Measurements from ENCODE around the gene CHAF1A.

CHAF1A gene

GRCh38 chr19:4413588-4413987 lies 11.1 kb downstream of the CHAF1A start:
- DNase-seq: no peak

GRCh38 chr19:4414144-4414799 lies 11.8 kb downstream of the CHAF1A start:
- DNase-seq: no peak

- no peak for DNase-seq
Measured at GRCh38 chr19:4414800-4415321, 12.4 kb downstream of the CHAF1A start.

GRCh38 chr19:4415352-4415751 lies 12.9 kb downstream of the CHAF1A start:
- no peak for DNase-seq

GRCh38 chr19:4416268-4416667 lies 13.8 kb downstream of the CHAF1A start:
- DNase-seq: no peak

- no peak for DNase-seq
Measured at GRCh38 chr19:4423416-4424126, 21.1 kb downstream of the CHAF1A start.

GRCh38 chr19:4425537-4425936 lies 23.1 kb downstream of the CHAF1A start:
- DNase-seq: no peak

GRCh38 chr19:4428326-4428975 lies 26.0 kb downstream of the CHAF1A start:
- no peak for DNase-seq

- DNase-seq: no peak
Measured at GRCh38 chr19:4429256-4429655, 26.8 kb downstream of the CHAF1A start.

- no peak for DNase-seq
Measured at GRCh38 chr19:4429771-4430171, 27.3 kb downstream of the CHAF1A start.

- DNase-seq: no peak
Measured at GRCh38 chr19:4430760-4431159, 28.3 kb downstream of the CHAF1A start.

- DNase-seq: no peak
Measured at GRCh38 chr19:4431296-4431695, 28.9 kb downstream of the CHAF1A start.

- DNase-seq: no peak
Measured at GRCh38 chr19:4431808-4432674, 29.6 kb downstream of the CHAF1A start.

- no peak for DNase-seq
Measured at GRCh38 chr19:4432918-4433506, 30.6 kb downstream of the CHAF1A start.

- no peak for DNase-seq
Measured at GRCh38 chr19:4434391-4434790, 32.0 kb downstream of the CHAF1A start.

- no peak for DNase-seq
Measured at GRCh38 chr19:4436231-4436630, 33.8 kb downstream of the CHAF1A start.

- DNase-seq: no peak
Measured at GRCh38 chr19:4437103-4437502, 34.7 kb downstream of the CHAF1A start.

- DNase-seq: no peak
Measured at GRCh38 chr19:4439243-4439642, 36.8 kb downstream of the CHAF1A start.

- DNase-seq: no peak
Measured at GRCh38 chr19:4441994-4442818, 39.8 kb downstream of the CHAF1A start.

GRCh38 chr19:4442819-4443146 lies 40.3 kb downstream of the CHAF1A start:
- DNase-seq: no peak

GRCh38 chr19:4443188-4443587 lies 40.7 kb downstream of the CHAF1A start:
- no peak for DNase-seq
